ES-I3 (cell line): ENCODE measurements around the gene MTUS2.

Source experiments
- H3K36me3 ChIP-seq: 2 replicates; pipeline ENCODE4 v1.6.1; 2013; ENCODE audit warnings: mild to moderate bottlenecking, low read length, control low read depth, moderate library complexity; ENCODE audit not compliant: insufficient read depth
- H3K4me1 ChIP-seq: 2 replicates; pipeline ENCODE4 v1.6.1; 2013; ENCODE audit warnings: mild to moderate bottlenecking, control low read depth, low read length; ENCODE audit not compliant: insufficient read depth
- H3K9ac ChIP-seq: 2 replicates; pipeline ENCODE4 v1.6.1; 2013; ENCODE audit warnings: low read depth, mild to moderate bottlenecking, low read length, moderate library complexity
- H3K9me3 ChIP-seq: 2 replicates; pipeline ENCODE4 v1.6.1; 2013; ENCODE audit warnings: mild to moderate bottlenecking, low read length, moderate library complexity; ENCODE audit not compliant: control insufficient read depth, insufficient read depth

The MTUS2 gene

DNA sequence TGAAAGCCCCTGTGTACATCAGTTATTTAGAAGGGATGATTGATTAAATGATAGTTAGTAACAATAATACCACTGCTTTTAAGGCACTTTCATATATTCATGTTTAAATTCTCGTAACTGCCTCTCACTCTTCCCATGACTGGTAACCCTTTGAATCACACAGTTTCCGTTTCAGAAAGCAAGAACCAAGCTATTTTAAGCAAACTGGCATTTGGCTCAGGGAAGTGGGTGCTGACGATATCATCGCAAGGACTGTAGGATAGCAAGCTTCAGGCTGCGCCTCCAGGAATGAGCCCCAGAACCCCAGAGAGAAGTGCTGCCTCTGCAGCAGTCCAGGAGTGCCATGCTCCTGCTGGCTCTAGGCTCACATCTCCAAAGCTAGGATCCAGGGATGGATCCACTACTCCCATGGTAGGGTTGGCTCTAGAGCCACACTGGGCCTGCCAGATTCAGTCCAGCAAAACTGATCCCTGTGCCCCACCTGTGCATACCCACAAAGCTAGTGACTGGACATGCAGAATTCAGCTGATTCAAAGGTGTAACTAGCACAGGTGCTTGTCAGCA, 461.9 kb downstream of the MTUS2 start:
- Histone ChIP-seq H3K9ac (no peak overlapping the region), H3K4me1 (no peaks in the 10 kb centered on the region), H3K36me3 (no peaks in the 10 kb centered on the region)

DNA sequence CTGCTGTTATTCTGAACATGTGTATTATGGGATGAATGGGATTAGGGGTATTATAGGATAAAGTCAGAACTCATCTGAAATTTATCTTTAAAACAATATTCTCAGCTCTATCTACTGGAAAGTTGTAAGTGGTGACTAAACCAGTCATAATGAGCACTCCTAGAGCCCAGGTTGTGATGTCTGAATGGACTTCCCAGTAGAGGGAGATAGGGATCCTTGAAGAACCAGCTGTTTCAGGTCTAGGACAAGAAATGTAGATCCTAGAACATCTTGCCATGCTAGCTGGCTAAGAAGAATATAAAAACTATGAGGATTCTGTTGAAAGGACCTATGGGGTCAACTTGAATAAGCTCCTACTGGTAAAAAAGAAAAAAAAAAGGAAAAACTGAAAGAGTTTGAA, 464.6 kb downstream of the MTUS2 start:
- no peaks in the 10 kb centered on the region for H3K4me1 ChIP-seq
- no peaks in the 10 kb centered on the region for H3K9me3 ChIP-seq
- no peak overlapping the region for H3K9ac ChIP-seq
- no peaks in the 10 kb centered on the region for H3K36me3 ChIP-seq

More for the DNA sequence above, 461.9 kb downstream of the MTUS2 start:
- H3K9me3 ChIP-seq: no peaks in the 10 kb centered on the region

GRCh38 chr13:29287237-29287636, 467.1 kb downstream of the MTUS2 start:
- Histone ChIP-seq H3K9ac (no peak overlapping the region), H3K9me3 (no peaks in the 10 kb centered on the region), H3K36me3 (no peaks in the 10 kb centered on the region), H3K4me1 (no peaks in the 10 kb centered on the region)

DNA sequence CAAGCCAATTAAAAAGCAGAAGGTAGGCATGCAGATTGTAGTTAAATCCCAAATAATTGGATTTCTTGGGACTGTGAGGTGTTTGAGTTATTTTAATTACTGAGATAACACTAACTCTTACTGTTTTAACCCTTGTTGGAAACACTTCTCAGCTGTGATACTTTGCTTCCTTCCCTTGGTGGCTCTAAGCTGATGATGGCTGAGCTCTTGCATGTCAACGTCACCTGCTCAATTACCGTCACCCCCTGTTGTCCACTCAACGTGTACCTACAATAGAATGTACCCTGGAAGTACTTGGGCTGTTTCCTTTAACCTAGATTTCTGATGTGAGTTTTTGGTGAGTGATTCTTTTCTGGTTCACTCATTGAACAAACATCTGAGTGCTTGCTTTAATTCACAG, 471.9 kb downstream of the MTUS2 start:
- H3K4me1 ChIP-seq: no peaks in the 10 kb centered on the region
- no peaks in the 10 kb centered on the region for H3K9me3 ChIP-seq
- H3K36me3 ChIP-seq: no peaks in the 10 kb centered on the region
- H3K9ac ChIP-seq: no peak overlapping the region

DNA sequence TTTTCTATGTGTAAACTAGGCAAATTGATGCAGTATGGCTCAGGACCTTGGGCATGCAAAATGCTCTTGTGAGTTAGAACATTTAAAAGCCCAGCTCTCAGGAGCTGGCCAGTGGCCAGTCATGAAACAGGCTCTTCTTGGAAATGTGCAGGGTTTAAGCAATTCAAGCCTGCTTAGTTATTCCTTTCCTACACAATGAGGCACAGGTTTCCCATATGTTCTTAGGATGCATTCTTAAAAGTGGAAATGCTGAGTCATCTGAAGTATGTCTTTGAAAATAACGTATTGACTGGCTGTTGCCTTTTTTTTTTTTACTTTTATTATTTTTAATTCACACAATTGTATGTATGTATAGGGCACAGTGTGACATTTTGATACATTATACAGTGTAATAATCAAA, 474.7 kb downstream of the MTUS2 start:
- Histone ChIP-seq H3K36me3 (no peaks in the 10 kb centered on the region), H3K4me1 (no peaks in the 10 kb centered on the region), H3K9ac (no peak overlapping the region), H3K9me3 (no peaks in the 10 kb centered on the region)

DNA sequence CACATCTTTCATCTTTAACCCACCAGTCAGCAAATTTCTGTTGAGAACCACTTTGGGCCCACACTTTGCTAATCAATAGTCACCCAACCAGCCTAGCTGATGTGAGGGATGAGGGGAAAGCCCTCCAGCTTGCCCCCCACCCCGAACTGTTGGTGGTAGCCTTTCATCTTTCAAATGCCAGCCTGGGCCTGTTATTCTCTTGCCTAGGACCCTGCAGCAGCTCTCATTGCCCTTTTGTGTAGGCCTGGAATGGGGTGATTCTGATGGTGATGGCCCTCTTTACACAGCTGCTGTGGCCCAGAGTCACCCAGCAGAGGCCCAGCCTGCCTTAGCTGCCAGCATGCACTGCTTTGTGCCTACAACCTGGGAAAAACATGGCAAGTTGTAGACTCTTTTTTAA, 480.9 kb downstream of the MTUS2 start:
- H3K4me1 ChIP-seq: no peaks in the 10 kb centered on the region
- H3K9me3 ChIP-seq: no peaks in the 10 kb centered on the region
- H3K9ac ChIP-seq: no peak overlapping the region
- H3K36me3 ChIP-seq: no peaks in the 10 kb centered on the region

- Histone ChIP-seq H3K9me3 (no peaks in the 10 kb centered on the region), H3K36me3 (no peaks in the 10 kb centered on the region), H3K9ac (no peak overlapping the region), H3K4me1 (no peaks in the 10 kb centered on the region)
Observed at GRCh38 chr13:29304148-29304547, 484.0 kb downstream of the MTUS2 start.

DNA sequence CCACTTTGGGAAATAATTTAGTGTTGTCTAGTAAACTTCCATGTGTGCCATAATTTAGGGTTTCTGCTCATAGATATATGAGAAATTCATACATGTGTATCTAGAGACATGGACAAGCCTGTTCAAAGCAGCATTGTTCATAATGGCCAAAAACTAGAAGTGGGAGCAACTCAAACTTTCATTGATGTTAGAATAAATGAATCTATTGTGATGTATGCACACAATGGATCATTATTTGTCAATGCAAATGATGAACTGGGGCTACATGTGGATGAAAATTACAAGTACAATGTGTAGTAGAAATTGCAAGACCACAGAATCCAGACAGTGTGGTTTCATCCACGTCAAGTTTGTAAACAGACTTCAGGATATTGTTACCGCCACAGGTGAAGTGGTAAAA, 490.7 kb downstream of the MTUS2 start:
- Histone ChIP-seq H3K9ac (no peak overlapping the region), H3K9me3 (no peaks in the 10 kb centered on the region), H3K4me1 (no peaks in the 10 kb centered on the region), H3K36me3 (no peaks in the 10 kb centered on the region)

DNA sequence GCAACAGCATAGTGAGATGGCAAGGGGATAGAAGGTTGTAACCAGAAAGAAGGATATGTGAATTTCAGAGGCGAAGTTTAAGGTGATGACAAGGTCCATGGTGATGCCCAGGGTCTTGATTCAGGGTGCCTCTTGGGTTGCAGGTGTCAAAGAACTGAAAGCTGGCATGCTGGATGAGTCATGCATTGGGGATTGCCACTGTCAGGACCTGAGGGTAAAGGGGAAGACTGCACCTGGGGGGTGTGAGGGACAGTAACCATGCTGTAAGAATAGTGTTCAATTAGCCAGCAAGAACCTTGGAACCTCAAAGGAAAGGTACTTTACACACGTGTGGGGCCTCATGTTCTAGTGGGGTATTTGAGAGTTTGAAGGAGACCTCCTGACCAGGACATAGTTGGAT, 495.7 kb downstream of the MTUS2 start:
- no peaks in the 10 kb centered on the region for H3K9me3 ChIP-seq
- H3K9ac ChIP-seq: no peak overlapping the region
- no peaks in the 10 kb centered on the region for H3K4me1 ChIP-seq
- H3K36me3 ChIP-seq: peaks cover 2% of the 10 kb centered on the region; the same call in 1 of the 2 replicates

DNA sequence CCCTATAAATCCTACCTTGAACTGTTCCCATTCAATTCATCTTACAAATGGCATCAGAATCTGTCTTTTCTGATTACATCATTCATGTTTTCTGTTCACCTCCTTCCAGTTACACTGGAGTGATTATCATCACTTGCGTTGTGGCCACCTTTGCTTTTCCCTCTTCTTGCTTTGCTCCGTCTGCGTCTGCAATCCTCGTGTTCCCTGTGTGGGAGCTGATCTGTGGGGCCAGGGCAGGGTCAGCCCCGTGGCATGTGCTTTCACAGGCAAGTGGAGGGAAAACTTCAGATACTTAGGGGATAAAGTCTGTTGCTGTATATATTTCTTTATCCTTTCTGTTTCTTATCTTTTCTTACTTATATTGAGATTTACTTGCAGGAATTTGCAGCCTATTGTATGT, 497.7 kb downstream of the MTUS2 start:
- H3K9ac ChIP-seq: no peak overlapping the region
- no peaks in the 10 kb centered on the region for H3K9me3 ChIP-seq
- H3K36me3 ChIP-seq: peaks cover 2% of the 10 kb centered on the region; the same call in 1 of the 2 replicates
- no peaks in the 10 kb centered on the region for H3K4me1 ChIP-seq

GRCh38 chr13:29318741-29319140, 498.6 kb downstream of the MTUS2 start:
- Histone ChIP-seq H3K4me1 (no peaks in the 10 kb centered on the region), H3K9ac (no peak overlapping the region), H3K9me3 (no peaks in the 10 kb centered on the region), H3K36me3 (peaks cover 2% of the 10 kb centered on the region; the same call in 1 of the 2 replicates)

DNA sequence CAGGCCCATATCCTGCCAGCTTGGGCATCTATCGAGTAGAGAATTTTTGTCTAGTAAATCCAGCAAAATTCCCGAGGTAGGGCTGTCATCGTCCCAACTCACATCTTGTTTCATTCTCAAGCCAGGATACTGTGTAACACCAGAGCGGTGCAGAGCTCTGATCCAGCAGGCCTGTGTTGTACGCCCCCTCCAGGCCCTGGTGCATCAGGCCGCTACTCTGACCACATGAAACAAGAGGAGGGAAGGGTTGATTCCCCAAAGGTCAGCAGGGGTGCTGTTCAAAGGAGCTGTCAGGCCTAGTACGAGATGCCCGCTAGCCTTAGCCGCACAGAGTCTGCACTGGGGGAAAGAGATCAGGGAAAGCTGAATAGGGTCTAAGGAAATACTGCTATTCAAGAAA, 499.3 kb downstream of the MTUS2 start:
- H3K4me1 ChIP-seq: no peaks in the 10 kb centered on the region
- H3K9ac ChIP-seq: no peak overlapping the region
- no peaks in the 10 kb centered on the region for H3K9me3 ChIP-seq
- peaks cover 2% of the 10 kb centered on the region; the same call in 1 of the 2 replicates for H3K36me3 ChIP-seq

GRCh38 chr13:29323954-29324353, 503.8 kb downstream of the MTUS2 start:
- Histone ChIP-seq H3K9me3 (0 out of 2 replicates have a peak, but pooled peaks cover 4% of the 10 kb centered on the region), H3K4me1 (no peaks in the 10 kb centered on the region), H3K36me3 (peaks cover 2% of the 10 kb centered on the region; the same call in 1 of the 2 replicates), H3K9ac (no peak overlapping the region)

- Histone ChIP-seq H3K36me3 (peaks cover 2% of the 10 kb centered on the region; the same call in 1 of the 2 replicates), H3K9me3 (0 out of 2 replicates have a peak, but pooled peaks cover 4% of the 10 kb centered on the region), H3K9ac (no peak overlapping the region)
Observed at GRCh38 chr13:29324601-29325000, 504.5 kb downstream of the MTUS2 start.

GRCh38 chr13:29328501-29328900, 508.4 kb downstream of the MTUS2 start:
- Histone ChIP-seq H3K9me3 (0 out of 2 replicates have a peak, but pooled peaks cover 4% of the 10 kb centered on the region), H3K4me1 (no peaks in the 10 kb centered on the region), H3K9ac (no peak overlapping the region), H3K36me3 (no peaks in the 10 kb centered on the region)

More at GRCh38 chr13:29324601-29325000, 504.5 kb downstream of the MTUS2 start:
- no peaks in the 10 kb centered on the region for H3K4me1 ChIP-seq
